GM18511 (cell line): ENCODE results near the gene PLA2G2D.

ENCODE experiments used
- ATAC-seq: cut with Tn5 transposase; IDR thresholded peaks from one replicate; pipeline ENCODE4 v1.9.1; 2021; ENCODE audit warnings: mild to moderate bottlenecking, moderate library complexity; ENCODE audit not compliant: unreplicated experiment

Gene PLA2G2D, protein sequence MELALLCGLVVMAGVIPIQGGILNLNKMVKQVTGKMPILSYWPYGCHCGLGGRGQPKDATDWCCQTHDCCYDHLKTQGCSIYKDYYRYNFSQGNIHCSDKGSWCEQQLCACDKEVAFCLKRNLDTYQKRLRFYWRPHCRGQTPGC

DNA sequence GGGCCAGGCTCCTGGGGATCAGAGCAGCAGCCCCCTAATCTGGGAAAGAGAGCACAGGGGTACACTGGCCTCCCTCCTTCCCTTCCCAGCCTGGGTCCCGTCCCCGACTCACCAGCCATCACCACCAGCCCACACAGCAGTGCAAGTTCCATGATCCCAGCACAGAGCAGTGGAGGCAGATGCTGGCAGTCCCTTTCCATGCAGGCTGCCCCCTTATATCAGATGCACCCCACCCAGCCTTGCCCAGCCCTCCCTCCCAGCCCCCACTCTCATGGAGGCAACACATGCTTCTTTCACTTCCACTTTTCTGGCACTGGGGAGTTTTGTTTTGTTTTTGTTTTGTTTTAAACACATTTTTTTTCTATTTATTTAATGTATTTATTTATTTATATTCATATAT lies at the start of gene PLA2G2D:
PLA2G2D (minus strand) TSS at position 190 of the 400 bp plus-strand sequence; CDS start at position 152, 38 bp downstream.
- no peak for ATAC-seq

DNA sequence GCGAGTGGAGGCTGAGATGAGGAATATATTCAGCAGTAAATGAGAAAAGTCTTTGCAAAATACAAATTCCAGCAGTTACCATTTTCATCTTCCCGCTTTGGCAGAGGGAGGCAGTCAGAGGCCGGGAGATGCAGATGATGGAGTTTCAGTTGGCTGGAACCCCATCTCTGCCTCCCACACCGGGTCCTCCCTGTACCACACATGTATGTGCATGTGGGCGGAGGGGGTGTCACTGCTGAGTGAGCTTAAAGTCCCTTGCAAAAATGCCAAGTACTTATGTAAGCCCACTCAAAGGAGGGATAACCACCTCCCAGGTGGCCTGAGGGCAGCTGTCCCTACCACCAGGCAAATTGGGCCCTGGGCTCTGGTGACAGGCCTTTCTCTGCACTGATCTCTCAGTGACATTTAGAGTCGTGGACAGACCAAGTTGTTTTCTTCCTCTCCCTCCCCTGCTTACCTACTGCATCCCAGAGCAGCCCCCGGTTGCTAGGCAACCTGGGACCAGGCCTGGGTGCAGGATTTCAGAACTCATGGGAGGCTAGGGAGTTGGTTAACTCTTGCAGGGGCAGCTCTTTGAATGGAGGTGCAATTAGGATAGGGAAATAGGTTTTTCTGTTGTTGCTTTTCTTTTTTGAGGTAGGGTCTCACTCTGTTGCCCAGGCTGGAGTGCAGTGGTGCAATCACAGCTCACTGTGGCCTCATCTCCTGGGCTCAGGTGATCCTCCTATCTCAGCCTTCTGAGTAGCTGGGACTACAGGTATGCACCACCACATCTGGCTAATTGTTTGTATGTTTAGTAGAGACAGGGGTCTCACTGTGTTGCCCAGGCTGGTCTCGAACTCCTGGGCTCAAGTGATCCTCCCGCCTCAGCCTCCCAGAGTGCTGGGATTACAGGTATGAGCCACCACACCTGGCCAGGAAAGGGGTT lies 49.5 kb upstream of the PLA2G2D start:
- no peak for ATAC-seq

DNA sequence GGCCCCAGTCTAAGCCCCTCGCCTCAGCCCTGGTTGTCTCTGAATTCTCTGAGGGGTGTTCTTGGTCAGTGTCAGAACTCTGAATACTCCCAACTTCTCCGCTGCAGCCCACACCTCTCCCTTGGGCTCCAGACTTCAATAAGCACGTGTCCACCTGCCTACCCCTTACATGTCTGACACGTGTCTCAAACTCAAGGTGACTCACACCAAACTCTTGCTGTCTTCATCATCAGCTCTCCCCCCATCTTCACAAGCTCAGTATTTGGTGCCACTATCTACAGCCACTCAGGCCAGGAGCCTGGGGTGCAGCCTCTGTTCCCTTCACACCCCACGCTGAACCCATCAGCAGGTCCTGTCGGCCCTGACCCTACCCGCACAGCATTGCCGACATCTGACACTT lies 47.8 kb upstream of the PLA2G2D start:
- no peak for ATAC-seq

DNA sequence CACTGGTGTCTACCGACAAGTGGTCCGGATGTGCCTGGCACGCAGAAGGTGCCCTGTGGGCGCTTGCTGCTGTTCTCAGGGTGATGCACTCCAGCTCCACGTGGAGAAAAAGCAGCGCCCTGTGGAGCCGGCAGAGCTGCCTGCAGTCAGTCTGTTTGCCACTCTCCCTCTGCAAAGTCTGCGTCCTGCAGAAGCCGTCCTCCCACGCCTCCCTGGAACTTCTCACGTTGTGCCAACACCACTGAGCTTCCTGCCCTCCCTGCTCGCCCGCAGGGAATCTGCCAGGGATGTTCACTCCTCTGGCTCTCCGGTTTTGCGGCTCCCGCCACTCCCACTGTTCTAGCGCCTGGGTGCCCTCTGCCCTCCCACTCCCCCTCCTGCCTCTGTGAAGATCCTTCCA lies 46.7 kb upstream of the PLA2G2D start:
- ATAC-seq: no peak

DNA sequence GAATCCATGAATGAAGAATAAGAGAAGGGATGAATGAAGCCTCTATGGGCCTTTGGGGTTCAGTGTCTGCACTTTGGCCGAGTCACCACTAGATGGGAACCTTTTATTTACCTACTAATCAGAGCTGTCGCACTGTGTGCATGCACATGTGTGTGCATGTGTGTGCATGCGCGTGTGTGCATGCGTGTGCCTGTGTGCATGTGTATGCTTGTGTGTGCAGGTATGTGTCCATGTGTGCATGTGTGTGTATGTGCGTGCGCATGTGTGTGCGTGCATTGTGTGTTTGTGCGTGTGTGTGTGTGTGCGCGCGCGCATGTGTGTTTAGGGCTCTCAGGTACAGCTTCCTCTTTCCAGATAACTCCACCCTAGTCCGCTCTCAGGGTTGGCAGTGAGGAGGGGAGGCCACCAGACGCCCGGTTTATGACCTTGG lies 46.2 kb upstream of the PLA2G2D start:
- ATAC-seq: no peak

DNA sequence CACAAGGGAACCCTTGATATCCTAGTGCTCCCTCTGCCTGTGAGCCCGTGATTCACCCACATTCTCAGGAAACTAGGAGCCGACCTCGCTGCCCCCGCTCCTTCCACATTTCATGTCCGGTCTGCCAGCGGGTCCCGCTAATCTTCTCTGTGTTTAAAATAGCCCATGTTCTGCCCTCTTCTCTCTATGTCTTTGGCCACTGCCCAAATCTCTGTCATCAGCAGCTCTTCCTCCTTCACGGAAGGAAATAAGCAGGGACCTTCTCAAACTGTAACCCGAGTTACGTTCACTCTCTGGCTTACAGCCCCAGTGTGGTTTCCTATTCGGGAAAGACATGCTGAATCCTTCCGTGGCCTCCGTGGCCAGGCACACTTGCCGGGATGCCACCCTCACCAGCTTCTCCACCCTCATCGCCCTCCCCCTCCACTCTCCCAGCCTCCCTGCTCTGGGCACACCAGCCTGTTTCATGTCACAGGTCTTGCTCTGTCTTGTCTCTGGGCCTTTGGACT lies 45.4 kb upstream of the PLA2G2D start:
- no peak for ATAC-seq

DNA sequence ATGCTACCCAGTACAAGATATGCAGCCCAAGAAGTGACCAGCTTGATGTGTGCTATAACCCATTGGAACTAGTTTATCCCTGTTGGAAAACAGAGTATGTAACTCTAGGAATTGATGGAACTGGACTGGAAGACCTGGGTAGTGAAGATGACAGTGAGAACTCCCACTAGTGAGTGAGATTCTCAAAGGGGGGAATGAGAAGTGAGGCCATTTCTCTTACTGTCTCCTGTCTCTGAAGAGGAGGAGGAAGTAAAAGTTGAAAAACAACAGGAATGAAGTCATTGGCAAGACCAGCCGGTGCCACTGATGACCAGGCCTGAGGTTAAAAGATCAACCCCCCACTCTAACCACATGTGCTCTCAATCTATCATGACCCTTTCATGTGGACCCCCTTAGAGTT lies 40.7 kb upstream of the PLA2G2D start:
- ATAC-seq: no peak

DNA sequence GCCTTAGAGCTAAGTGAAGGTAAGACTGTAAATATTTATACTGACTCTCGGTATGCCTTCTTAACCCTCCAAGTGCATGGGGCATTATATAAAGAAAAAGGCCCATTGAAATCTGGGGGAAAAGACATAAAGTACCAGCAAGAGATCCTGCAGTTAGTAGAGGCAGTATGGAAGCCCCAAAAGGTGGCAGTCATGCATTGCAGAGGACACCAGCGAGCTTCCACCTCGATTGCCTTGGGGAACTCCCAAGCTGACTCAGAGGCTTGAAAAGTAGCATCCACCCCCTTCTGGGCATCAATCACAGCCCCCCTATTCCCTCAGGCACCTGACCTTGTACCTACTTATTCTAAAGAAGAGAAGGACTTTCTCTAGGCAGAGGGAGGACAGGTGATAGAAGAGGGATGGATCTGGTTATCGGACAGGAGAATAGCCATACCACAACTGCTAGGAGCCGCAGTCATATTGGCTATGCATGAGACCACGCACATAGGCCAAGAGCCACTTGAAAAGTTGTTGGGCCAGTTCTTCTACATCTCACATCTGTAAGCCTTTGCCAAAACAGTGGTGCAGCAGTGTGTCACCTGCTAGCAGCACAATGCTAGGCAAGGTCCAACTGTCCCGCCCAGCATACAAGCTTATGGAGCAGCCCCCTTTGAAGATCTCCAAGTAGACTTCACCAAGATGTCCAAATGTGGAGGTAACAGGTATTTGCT lies 39.2 kb upstream of the PLA2G2D start:
- ATAC-seq: no peak

DNA sequence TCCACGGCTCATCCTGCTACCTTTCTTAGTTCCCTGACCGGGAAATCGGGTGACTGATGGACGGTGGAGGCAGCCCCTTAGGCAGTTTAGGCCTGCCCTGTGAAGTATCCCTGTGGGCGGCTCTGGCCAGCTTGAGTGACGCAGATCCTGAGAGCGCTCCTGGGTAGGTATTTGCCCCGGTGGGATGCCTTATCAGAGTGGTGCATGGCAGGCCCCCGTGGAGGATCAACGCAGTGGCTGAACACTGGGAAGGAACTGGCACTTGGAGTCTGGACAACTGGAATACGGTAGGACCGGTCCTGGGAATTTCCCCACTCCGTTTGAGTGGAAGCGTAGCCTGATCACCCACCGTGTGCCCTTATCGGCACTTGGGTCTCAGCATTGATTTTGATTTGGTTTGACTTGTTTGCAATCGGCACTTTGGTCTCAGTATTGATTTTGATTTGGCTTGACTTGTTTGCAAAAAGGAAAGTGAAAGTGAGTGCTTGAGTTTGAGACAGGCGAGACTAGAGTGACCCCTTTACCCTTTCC lies 35.0 kb upstream of the PLA2G2D start:
- no peak for ATAC-seq

DNA sequence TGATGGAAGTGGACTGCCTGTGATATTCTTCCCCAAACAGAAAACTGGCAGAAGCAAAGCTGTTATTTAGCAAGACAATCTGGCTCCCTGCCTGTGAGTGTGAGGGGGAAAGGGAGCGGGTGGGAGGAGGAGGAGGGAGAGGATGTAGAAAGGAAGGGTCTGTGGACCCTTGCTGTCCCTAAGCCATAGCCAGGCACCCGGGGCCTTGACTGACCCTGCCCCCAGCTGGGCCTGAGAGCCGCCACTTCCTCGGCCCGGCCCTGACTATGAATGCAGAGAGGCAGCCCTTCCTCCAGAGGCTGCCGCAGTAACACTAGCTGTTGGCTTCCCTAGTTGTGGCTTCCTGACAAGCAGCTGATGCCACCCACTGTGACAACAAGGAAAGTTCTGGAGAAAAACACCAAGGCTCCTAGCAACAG lies 33.7 kb upstream of the PLA2G2D start:
- no peak for ATAC-seq

DNA sequence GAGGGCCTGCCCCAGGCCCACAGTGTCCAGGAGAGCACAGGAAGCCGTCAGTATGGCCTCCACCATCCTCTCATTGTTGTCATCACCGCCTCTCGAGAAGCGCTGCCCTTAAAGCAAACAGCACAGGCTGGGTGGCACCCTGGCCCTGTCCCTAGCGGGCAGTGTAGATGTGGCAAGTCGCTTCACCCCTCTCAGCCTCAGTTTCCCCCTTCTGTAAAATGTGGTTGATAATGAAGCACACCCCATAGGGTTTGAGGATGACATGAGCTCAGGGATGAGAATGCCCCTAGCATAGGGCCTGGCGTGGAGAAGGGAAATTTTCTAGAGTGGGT lies 33.2 kb upstream of the PLA2G2D start:
- ATAC-seq: no peak

DNA sequence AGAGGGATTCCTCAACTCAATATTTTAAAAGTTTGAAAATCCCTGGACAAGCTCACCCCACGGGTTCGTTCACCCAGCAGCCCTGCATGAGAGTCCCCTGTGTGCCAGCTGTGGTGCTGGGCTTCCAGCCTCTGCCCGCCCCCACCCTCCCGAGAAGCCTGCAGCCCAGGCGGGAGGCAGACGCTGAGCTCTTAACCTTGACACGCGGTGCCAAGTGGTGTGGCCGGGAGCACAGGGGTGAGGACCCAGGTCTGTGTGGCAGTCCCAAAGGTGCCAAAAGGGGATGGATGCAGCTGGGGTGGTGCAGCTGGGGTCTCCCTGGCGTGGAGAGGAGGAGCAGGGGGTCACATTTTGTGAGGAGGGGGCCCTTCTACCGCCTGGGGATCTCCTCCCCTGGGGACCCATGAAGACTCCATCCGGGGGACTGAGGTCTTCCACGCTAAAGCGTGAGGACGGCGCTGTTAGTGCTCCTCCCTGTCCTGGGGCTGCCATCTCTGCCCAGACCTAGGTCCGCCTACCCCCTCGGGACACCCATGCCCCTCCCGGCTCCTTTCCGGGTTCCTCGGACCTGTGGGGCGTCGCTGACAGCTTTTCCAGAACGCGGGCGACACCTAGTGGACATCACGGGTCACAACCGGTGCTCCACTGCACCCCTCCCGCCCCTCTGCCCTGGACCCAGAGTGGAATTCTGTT lies 32.7 kb upstream of the PLA2G2D start:
- ATAC-seq: no peak

DNA sequence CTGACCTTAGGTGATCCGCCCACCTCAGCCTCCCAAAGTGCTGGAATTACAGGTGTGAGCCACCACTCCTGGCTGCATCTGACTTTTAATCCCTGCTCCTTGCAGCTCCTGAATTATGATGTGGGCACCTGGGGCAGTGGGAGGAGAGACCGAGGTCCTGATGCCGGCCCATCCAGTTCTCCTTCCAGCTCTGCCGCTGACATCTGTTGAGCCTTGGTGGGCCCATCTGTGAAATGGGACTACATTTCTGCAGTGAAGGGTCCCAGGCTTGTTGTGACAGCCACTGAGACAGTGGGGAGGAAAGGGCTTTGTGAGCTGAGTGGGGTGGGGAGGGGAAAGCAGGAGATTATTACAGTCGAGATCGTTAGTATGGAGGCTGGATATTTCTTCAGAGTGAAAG lies 31.6 kb upstream of the PLA2G2D start:
- ATAC-seq: no peak

DNA sequence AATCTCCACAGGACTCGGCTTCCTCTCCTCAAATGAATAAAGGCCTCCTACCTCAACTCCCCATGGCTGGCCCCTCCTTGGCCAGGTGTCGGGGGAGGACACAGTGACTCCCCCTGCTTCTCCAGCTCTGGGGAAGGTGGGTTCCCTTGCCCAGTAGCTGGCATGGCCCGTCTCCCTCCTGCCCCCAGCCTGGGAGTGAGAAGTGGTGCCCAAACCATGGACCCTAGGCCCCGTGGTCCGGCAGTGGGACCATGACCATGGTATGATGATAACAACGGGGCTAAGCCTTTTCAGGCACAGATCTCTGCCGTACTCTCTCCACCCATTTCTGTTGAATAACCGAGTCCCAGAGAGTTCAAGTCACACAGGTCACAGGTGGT lies 31.0 kb upstream of the PLA2G2D start:
- ATAC-seq: no peak

DNA sequence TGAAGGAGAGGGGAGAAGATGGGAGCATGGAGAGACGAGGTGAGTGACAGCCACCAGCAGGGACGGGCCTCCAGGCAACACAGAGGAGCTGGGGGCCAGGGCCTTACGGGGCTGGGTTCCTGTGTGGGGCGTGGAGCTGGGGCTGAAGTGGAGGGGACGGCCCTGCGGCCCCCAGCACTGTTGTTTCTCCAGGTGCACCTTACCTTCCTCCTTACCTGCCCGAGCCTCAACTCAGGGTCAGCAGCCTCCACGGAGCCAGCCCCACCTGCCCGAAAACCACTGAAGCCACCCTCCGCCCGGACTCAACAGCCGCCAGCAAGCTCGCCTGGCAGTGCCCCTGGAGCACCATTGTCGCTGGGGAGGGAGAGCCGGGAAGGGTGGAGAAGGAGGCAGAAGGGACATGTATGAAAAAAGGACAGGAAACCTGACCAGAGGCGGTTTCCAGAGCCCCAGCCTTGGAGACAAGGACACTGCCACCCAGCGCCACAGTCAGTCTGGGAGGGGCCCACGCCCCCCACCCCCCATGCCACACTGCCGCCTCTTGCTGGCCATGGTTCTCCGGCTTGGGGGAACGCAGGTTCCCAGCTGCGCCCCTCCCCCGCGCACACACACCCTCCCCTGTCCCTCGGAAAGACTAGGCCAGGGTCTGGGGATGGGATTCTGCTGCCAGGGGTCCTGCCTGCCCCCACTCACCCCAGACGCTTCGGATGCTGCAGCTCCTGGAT lies 30.4 kb upstream of the PLA2G2D start:
- no peak for ATAC-seq

DNA sequence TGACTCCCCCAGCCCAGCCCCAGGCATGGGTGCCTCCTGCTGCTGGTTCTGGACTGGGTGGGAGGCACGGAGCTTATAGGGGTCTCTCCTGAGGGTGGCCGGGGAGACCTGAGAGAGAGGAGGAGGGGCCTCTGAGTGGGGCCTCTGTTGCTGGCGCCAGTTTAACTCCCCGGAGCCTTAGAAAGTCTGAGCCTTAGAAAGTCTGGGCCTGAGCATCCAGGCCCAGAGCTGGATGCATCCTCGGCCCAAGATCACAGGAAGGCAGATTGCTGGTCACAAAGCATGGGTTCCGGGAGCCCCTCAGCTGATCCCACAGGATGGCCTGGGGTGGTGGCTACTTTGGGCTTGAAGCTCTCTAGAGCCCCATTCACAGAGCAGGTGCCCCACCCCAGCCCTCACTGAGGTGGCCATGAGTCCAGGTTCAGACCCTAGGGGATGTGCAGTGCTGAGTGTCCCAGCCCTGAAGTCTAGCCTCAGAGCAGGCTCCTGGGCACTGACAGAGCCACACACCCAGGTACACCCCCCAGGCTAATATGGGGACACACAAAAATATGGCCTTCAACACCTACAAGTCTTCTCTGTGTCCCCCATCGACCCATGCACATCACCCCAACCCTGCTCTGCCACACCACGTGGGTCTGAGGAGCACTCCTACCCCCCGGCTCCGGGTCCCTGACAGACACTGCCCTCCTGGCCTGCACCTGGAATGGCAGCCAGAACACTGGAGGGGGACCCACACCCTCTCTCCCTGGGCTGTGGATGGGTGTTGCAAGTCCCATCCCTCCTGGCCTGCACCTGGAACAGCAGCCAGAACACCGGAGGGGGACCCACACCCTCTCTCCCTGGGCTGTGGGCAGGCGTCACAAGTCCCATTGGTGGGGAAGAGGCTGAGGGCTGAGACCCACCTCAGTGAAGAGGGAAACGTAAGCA lies 29.5 kb upstream of the PLA2G2D start:
- ATAC-seq: no peak

DNA sequence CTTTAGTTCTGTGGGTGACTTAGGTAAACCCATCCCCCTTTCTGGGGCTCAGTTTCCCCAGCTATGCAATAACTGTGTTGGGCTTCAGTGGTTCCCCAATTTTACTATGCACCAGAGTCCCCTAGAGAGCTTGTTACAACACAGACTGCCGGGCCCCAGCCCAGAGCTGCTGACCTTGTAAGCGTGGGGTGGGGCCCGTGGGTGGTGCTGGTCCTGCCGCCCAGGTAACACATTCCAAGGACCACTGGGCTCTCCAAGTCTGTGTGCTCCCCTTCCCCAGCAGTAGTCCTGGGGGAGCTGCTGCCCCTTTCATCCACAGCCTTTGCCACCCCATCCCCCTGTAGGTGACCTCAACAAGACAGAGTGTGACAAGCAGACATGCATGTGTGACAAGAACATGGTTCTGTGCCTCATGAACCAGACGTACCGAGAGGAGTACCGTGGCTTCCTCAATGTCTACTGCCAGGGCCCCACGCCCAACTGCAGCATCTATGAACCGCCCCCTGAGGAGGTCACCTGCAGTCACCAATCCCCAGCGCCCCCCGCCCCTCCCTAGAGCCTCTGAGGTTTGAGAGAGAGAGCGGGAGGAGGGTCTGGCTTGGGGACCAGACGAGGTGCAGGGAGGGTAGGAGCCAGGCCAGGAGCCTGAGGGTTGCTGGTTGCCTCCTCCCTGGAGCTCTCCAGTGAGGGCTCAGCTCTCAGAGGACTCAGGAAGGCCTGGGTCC lies 28.7 kb upstream of the PLA2G2D start:
- ATAC-seq: no peak

DNA sequence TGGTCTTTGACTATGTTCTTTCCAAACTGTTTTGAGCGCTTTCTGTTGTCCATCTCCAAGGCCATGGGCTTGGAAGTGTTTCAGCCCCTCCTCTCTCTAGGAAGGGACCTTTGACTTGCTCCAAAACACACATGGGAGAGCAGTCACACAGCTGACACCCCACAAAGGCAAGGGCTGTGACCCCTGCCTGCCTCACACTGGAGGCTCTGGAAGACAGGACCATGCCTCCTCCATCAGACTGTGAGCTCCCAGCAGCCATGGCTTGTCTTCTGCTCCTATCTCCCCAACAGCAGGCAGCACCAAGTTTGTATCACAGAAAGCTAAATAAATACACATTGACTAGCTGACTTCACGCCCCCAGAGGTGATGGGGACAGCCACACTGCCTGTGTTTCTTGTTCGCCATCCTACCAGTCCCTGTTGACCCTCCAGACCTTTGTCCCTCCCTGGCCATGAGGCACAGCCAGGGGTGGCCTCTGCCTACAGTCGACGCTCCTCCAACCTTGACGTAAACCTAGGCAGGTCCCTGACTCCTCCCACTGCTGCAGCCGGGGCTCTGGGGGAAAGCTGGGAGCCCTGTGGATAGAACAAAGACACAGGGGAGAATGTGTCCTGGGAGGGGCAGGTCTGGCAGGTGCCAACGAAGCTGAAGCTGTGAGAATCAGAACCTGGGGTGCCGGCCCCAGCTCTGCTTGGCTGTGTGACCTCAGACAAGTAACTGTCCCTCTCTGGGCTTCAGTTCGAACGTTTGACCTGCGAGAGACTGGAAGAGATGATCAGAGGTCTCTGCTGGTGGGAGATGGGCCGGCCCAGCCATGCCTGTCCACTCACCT lies 24.6 kb upstream of the PLA2G2D start:
- no peak for ATAC-seq
